Stromal cell of bone marrow (primary cell): ENCODE data around the gene TMEM238.
A peak's percentile ranks its signal among the peaks of the same experiment; 100 is the strongest.
"Not testable (repeated sequence)": the region's sequence is repeated elsewhere in the genome, so short reads cannot be mapped to it uniquely, and the experiment has no call there.

Experiments used
- DNase-seq: peaks from one replicate; pipeline ENCODE4 v3.0.0-alpha.2; 2012; ENCODE audit warnings: low read depth

Gene TMEM238, protein sequence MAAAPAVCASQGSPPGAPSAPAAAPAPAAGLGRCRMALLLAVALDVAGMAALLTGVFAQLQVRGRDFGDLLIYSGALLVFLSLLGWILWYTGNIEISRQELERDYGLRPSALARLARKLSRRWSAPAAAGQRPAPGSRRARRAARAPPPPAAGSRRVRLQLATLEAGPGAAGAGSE

DNA sequence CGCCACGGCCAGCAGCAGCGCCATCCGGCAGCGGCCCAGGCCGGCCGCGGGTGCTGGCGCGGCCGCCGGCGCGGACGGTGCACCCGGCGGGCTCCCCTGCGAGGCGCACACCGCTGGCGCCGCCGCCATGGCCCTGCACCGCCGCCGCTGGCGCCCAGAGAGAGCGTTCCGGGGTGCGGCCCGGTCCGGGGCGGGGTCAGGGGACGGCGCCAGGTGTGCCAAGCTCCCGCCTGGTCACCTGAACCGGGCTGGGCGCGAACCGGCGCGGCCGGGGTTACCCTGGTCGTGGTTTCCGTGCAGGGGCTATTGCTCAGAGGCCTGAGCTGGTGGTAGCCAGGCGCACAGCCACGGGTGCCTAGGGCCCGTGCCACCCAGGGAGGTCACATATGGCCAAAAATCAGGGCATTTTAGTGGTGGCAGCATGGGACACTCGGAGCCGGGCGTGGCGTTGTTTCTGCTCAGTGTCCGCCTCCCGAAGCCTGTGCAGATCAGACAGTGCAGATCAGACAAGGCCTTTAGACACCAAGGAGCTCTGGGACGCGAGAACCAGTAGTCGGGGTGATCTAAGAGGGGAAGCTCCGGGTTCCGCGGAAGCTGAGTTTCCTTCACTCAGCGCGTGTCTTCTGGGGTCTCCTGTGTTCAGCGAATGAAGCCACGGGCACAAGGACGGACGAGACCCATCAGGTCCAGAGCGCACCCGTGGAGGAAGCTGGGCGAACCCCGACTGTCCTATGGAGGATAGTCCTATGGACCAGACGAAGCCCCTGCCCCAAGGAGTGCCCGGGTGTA is at the start of gene TMEM238:
Gene TMEM238, minus strand, starts transcription at position 162 of the 789 bp plus-strand sequence. Its CDS starts 33 bp downstream, at position 129.
- DNase-seq = no peak

DNA sequence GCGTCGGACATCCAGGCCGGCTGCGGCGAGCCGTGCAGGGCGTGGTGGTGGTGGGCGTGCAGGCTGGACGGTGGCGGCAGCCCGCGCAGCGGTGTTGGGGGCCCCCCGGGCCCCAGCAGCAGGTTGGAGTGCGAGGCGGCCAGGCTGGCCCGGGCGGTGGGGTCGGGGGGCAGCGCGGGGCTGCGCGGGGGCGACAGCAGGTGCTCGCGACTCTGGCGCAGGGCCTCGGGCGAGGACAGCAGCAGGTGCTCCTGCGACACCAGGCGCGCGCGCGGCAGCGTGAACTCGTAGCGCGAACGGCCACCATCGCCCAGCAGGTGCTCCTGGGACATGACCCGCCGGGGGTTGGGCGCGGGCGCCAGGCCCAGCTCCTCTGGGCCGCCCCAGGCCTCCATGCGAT is 49.2 kb upstream of the TMEM238 start:
- no peak for DNase-seq

DNA sequence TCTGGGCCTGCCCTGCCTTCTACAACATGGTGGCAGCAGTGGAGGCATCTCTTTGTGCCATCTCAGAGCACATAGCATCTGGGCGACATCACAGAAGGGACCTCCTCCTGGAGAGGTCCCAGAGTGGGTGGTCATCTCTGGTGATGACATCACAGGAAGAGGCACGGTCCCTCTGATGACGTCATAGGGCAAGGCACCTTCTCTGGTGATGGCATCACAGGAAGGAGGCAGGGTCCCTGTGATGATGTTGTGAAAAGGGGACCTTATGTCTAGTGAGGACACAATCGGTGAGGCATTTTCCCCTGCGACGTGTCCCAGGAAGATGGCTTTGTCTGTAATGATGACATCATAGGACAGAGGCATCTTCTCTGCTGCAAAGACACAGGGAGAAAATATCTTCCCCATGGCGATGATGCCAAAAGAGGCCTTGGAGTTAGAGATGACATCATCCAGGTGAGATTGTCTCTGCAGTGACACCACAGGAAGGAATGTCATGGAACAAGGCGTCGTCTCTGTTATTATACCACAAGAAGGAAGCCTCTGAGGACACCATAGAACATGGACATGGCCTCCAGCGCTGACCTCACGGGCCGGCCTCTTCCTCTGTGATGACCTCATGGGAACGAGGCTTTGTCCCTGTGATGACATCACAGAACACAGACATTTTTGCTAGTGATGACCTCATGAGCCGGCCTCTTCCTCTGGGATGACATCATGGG is 48.3 kb upstream of the TMEM238 start:
- no peak for DNase-seq

DNA sequence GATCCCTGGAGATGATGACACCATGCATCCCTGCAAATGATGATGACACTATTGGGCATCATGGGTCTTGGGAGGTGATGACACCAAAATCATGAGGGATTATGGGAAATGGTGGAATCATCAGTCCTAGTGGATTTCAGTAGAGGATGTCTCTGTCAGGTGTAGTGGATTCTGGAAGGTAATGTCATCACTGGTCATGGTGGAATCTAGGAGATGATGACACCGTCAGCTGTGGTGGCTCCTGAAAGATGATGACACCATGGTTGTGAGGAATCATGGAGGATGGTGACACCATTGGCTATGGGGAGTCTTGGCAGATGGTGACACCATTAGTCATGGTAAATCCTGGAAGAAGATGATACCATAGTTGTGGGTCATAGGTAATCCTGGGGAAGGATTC is 47.1 kb upstream of the TMEM238 start:
- no peak for DNase-seq

DNA sequence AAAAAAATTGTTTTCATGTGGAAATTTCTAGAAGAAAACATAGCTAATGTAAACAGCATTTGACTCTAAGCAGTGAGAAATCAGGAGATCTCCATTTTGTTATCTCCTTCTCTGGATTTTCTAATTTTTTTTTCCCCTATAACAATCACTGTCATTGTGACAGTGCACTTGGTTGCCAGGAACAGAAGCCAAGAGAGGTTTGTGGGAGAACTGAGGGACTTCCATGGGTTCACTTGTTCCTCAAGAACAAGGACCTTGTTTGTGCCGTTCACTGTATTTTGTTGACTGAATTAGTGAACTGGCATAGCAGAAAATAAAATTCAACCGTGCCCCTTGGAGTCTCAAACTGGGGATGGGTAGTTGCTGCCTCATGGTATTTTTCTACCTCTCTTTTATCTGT is 42.0 kb upstream of the TMEM238 start:
- no peak for DNase-seq

DNA sequence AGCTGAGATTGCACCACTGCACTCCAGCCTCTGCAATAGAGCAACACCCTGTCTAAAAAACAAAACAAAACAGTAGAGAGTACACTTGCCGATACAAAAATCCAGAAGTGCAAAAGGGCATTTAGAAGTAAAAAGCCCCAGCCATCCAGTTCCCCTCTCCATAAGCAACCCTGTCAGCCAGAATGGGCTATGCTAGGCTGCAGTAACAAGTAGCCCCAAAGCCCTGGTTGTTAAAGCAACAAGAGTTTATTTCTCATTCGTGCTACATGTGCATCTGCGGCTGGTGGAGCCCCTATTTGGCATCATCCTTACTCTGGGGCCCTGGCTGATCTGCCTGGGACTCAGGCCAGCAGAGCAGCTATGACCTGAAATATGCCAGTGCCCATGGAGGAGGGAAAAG is 40.4 kb upstream of the TMEM238 start:
- no peak for DNase-seq

DNA sequence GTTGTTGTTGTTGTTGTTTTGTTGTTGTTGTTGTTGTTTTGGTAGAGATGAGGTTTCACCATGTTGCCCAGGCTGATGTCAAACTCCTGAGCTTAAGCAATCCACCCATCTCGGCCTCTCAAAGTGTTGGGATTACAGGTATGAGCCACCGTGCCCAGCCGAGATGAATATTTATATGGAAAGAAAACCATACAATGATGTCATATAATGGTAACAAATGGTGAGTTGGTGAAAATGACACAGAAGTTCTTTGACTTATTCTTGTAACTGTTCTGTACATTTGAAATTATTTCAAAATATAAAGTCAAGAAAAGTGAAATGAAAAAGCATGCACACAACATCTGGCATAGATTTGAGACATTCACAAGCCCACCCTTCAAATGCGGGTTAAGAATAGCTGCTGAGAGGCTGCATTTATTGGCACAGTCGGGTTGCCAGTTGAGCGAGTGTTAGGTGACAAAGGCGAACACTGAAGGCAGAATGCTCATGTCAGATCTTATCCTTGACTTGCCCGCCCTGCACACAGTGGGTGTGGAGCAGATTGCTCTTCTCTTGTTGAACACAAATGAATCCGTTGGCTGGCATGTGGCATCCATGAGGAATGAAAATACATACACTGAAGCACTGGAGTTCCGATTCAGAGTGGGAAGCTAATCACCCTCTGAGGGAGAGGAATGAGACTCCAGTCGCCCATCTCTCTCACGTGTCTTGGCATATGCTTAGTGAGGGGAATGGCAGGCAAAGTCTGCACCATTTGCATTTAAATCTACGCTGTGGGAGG is 39.3 kb upstream of the TMEM238 start:
- no peak for DNase-seq

DNA sequence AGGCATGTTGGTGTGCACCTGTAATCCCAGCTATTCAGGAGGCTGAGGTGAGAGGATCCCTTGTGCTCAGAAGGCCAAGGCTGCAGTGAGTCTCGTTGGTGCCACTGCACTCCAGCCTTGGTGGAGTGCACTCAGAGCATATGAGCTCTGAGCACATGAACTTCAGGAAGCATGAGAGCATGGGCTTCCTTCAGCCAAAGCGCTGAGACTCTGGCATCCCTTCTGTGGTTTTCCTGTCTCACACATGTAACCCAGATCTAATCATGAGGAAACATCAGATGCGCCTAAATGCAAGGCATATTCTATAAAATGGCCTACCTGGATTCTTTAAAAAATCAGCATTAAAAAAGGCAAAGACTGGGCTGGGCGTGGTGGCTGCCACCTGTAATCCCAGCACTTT is 37.2 kb upstream of the TMEM238 start:
- not testable (repeated sequence) for DNase-seq

DNA sequence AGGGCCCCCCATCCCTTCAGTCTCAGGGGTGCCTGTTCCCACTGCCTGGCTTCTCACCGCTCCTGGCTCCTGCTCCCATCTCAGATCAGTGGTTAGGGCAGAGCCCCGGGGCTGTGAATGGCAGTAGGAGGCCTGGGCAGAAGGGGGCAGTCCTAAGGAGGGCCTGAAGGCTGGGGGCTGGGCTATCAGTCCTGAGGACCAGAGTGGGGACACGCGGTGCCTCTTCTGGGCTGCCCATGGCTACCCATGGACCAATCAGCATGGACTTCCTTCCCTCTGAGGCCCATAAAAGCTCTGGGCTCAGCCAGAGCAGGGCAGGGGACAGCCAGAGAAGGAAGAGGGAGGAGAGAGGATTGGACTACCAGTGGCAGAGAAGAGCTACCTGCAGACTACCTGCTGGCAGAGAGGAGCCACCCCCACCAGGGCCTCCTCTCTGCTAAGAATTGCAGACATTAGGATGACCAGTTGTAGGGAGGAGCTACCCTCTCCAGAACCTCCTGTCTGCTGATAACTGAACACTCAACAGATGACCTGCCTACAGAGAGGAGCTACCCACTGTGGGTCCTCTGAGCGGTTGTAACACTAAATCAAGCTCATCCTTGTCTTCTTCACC is 35.6 kb upstream of the TMEM238 start:
- DNase-seq = no peak

DNA sequence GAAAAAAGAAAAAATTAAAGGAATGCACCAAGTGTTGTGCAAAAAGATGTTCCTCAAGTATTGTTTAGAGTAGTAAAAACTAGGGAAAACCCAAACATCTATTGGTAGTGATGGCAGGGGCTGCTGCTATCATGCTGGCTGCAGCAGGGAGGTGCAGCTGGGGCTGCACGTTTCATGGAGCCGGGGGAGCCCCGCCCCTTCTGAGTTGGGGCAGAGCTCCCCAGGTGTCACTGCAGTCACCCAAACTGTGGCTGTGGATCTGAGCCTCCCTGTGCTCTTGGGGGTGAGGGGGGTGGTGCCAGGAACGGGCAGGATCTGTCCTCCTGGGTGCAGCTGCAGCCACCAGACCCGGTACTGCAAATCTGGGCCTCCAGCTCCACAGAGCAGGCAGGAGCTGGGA is 35.0 kb upstream of the TMEM238 start:
- DNase-seq = no peak

DNA sequence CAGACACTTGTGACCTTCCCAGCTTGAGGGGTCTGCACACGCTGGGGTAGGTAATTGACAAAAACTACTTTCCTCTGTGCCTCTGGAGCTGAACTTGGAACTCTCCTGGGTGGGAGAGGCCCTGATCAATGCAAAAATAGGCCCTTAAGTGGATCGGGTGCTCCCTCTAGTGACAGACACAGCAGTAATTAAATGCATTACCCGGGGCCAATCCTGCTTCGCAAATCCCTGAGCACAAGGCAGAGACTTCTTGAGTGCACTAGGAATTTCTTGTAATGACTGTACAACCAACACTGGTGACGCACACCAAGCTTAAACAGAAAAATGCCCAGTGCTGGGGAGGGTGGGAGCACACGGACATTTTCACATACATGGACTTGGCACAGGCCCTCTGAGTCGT is 34.1 kb upstream of the TMEM238 start:
- peak; percentile 78 for DNase-seq

DNA sequence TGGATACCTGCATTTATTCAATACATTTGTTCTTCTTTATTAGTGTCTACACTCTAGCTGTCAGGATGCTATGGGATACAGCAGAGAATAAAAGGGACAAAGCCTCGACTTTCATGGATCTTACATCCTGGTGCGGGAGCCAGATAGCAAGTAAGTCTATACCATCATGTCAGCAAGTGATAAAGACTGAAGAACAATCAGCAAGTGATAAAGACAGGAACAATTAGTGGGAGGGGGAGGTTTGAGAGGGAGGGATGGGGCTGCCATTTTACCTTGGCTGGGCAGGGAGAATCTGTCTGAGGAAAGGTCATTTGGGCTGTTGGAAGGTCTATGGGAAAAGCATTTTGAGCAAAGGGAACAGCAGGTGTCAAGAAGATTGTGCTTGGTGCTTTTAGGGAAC is 26.1 kb upstream of the TMEM238 start:
- DNase-seq = no peak

DNA sequence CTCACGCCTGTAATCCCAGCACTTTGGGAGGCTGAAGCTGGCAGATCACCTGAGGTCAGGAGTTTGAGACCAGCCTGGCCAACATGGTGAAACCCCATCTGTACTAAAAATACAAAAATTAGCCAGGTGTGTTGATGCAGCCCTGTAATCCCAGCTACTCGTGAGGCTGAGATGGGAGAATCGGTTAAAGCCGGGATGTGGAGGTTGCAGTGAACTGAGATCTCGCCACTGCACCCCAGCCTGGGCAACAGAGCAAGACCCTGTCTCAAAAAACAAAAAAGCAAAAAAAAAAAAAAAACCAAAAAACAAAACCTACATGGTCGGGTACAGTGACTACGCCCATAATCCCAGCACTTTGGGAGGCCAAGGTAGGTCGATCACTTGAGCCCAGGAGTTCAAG is 25.1 kb upstream of the TMEM238 start:
- not testable (repeated sequence) for DNase-seq

DNA sequence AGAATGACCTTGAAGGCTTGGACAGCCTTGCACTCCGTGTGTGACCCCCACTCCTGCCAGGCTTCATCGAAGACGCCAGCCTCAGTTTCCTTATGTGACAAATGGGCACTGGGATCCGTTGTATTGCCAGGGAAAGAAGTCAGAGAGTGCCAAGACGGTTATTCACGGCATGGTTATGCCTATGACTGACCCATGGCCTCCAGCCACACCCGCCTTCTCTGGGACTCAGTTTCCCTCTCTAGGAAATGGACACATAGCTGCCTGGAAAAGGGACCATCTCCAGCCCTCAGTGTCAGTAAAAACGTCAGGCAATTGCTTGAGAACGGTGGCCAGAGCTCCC is 24.4 kb upstream of the TMEM238 start:
- no peak for DNase-seq

DNA sequence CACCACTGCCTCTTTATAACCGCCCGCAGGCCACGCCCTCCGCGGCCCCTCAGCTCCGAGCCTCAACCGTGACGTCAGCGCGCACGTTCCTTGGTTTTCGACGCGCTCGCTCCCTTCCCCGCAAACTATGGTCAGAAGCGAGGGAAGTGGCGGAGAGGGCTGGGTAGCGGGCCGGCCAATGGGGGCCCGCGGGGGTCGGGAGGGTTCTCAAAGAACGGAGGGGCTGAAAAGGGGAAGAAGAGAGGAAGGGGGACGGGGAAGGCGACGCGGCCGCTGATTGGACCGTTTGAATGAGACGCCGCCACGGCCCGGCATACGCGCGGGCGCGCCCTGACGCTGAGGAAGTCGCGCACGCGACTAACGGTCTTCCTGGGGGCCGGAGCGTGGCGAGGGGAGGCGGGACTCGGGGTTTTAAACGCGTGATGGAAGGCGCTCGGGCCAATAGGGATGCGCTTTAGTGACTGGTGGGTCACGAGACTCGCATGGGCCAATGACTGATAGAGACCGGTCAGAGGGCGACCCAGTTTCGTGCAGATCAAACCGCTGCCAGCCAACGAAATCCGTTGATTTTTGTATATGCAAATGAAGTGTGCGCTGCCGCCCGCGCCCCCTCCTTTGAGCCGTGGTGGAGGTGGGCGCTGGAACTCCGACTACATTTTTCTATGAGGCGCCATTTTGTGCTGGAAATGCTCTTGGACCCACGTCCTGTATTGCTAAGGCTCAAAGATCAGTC is 23.9 kb upstream of the TMEM238 start:
- peak; percentile 99 for DNase-seq

DNA sequence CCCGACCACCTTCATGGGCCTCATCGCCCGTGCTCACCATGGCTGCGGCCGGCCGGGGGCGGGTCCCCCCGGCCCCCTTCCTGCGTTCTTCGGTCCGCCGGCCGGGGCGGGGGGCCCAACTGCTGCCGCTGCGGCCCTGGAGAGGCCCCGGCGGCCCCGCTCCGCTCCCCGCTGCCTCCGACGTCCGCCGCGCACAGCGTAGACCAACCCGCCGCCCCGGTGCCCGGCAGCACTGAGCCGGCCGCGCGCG is 23.4 kb upstream of the TMEM238 start, which contains the start of gene UBE2S:
Gene UBE2S, minus strand, starts transcription at position 239 of the 250 bp plus-strand sequence. Its CDS starts 199 bp downstream, at position 40.
- not testable (repeated sequence) for DNase-seq

DNA sequence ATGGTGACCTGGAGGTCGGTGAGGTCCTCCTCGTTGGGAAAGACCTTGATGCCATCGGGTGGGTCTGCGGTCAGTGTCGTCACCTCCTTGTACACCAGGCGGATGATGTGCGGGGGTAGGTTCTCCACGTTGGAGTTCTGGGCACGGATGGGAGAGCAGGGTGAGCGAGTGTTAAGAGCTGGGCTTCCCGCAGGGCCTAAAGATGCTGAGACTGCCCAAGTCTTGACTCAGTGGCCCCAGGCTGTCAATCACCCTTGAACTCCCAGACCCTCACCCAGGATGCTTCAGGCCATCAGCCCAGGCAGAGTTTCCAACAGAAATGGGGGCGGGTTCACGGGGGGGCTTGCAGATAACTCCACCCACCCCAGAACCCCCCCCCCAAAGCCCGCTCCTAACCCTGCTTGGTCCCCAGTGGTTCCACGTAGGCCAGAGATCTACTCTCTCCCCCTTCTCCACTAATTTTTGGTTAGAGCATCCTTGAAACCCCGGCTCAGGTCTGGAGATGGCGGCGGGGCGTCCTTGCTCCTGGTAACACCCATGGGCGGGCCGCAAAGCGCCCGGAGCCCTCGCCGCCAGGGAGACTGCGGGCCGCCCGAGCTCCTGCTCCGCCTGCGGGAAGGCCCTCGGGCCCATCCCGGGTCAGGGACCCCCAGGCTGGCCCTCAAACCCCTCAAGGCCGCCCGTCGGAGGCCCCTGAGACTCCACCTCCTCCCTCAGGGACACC is 22.9 kb upstream of the TMEM238 start:
- DNase-seq = no peak

DNA sequence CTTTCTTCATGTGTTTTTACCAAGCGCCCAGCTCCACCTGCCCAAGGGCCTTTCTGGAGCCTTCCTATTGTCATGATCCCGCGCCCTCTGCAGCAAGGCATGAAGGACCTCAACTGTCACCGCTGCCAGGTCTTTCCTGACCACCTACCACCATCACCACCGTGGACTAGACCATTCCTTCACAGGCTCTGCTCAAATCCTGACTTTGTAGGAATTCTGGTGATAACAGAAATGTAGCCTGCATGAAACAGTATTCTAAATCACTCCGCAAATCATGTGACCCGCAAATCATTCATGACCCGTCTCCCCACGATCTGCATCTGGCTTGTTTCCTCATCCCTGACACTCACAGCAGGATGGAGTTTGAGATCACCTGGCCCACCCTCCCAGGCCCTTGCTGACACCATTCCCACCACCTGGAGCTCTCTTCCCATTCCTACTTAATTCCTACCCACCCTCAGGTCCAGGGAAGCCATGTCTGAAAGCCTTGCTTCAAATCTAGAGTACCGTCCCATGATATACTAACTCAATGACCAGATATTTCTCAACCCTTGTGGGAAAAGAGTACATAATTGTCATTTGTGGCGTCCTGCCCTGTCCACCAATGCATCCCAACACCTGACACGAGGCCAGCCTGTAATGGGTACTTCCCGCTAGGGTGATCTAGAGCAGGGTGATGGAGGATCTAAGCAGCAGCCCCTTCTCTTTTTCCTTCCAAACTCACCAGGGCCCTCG is 22.2 kb upstream of the TMEM238 start:
- no peak for DNase-seq

DNA sequence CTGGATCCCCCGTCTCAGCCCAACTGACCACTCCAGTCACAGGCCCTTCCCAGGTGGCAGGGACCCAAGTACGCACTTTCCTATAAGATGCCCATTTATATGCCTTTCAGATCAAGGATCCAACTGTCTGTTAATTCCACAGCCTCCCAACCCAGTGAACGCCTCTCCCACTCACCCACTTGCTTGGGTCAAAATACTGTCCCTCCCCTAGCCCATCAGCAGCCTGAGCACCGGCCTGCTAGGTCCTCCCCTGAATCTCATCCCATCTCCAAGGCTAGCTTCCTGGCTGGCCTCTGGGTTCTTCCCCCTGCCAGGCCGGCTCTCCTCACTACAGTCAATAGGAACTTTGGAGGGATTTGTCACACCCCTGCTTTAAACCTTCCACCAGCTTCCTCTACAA is 21.5 kb upstream of the TMEM238 start:
- DNase-seq = no peak

DNA sequence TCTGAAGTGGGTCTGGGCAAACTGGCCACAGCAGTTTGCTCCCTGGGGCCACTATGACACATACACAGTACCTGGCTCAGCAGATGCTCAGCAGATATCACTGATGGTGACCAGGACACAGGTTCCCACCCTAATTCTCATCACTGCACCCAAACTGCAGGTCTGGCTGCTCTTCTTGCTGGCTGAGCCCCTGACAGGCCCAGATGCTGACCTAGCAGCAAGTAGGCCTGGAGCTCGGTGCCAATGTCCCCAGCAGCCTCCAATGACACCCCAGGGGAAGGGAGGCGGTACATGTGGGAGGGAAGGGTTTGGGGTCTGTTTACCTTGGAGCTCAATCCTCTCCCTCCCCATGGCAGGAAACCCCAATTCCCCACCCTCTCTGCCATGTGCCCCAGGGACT is 18.4 kb upstream of the TMEM238 start:
- DNase-seq = no peak
